SK-N-SH (cell line): Measurements from ENCODE around the gene CACNA2D4. TPM values are rescaled to one million over a fixed set of nuclear protein-coding genes. Genes with fewer than 3 reads are reported as not detected.

Experiments used
- CTCF ChIA-PET: fragments of 300-600, 350-600 bp; formaldehyde crosslinking; extraction: SDS; loops from one replicate; lab custom pipeline; 2021; lab: Yijun Ruan, JAX
- POLR2A ChIA-PET: fragments of 350-600 bp; sonication (Branson Sonifier 250); formaldehyde crosslinking; extraction: SDS; loops from one replicate; lab custom pipeline; 2020; ENCODE audit warnings: antibody characterized with exemption, inconsistent platforms; lab: Yijun Ruan, JAX
- DNase-seq: peaks from one replicate; pipeline ENCODE4 v3.0.0; 2012
- H2AFZ ChIP-seq: fragments of 200-600 bp; sonication (generic); 2 replicates; pipeline ENCODE4 v1.8.1; 2016; ENCODE audit warnings: antibody characterized with exemption, mild to moderate bottlenecking, low read depth
- H3F3A ChIP-seq: fragments of 200-600 bp; sonication (generic); replicated peaks from 2 replicates; pipeline ENCODE3; 2016; ENCODE audit warnings: antibody characterized with exemption, mild to moderate bottlenecking; ENCODE audit not compliant: insufficient read depth
- H3K27ac ChIP-seq, 2 experiments: fragments of 200-500 bp in 1 of 2; fragments of 200-600 bp in 1 of 2; sonication (Bioruptor generic) in 1 of 2; sonication (generic), shearing (Covaris generic) in 1 of 2; 2 replicates each; pipeline versions ENCODE4 v1.5.1 to v1.6.1; 2014 to 2016; ENCODE audit warnings: low read depth in 2 of 2, inconsistent platforms in 1 of 2, low read length in 1 of 2, mild to moderate bottlenecking in 1 of 2, mixed read lengths in 1 of 2
- H3K27me3 ChIP-seq: fragments of 200-600 bp; sonication (generic), shearing (Covaris generic); 2 replicates; pipeline ENCODE4 v1.6.1; 2016; ENCODE audit warnings: mixed run types; ENCODE audit not compliant: insufficient read depth
- H3K36me3 ChIP-seq, 2 experiments: fragments of 200-500 bp in 1 of 2; fragments of 200-600 bp in 1 of 2; sonication (Bioruptor generic) in 1 of 2; sonication (generic) in 1 of 2; replicated peaks in 1 of 2; 2 replicates each; pipeline versions ENCODE3 to v1.5.1; 2014 to 2016; ENCODE audit warnings: low read length in 1 of 2, mild to moderate bottlenecking in 1 of 2; ENCODE audit not compliant: insufficient read depth in 2 of 2, control insufficient read depth in 1 of 2
- H3K4me1 ChIP-seq, 2 experiments: fragments of 200-500 bp in 1 of 2; fragments of 200-600 bp in 1 of 2; sonication (Bioruptor generic) in 1 of 2; sonication (generic), shearing (Covaris generic) in 1 of 2; 2 replicates each; pipeline versions ENCODE4 v1.5.1 to v1.6.1; 2014 to 2016; ENCODE audit warnings: low read depth in 1 of 2, low read length in 1 of 2, mixed run types in 1 of 2; ENCODE audit not compliant: insufficient read depth in 2 of 2, control insufficient read depth in 1 of 2
- H3K4me2 ChIP-seq: fragments of 200-600 bp; sonication (generic), shearing (Covaris generic); 2 replicates; pipeline ENCODE4 v1.6.1; 2017; ENCODE audit warnings: mixed run types
- H3K4me3 ChIP-seq, 2 experiments: fragments of 200-500 bp in 1 of 2; fragments of 200-600 bp in 1 of 2; sonication (Bioruptor generic) in 1 of 2; sonication (generic), shearing (Covaris generic) in 1 of 2; 2 replicates each; pipeline versions ENCODE4 v1.5.1 to v1.8.1; 2014 to 2016; ENCODE audit warnings: low read depth in 2 of 2, inconsistent platforms in 1 of 2, low read length in 1 of 2, mild to moderate bottlenecking in 1 of 2, mixed read lengths in 1 of 2, moderate library complexity in 1 of 2
- H3K79me2 ChIP-seq: fragments of 200-600 bp; sonication (generic); 2 replicates; pipeline ENCODE4 v1.8.1; 2017; ENCODE audit warnings: mild to moderate bottlenecking; ENCODE audit not compliant: insufficient read depth
- H3K9ac ChIP-seq: fragments of 200-600 bp; sonication (generic); 2 replicates; pipeline ENCODE4 v1.6.1; 2017; ENCODE audit warnings: mixed run types
- H3K9me2 ChIP-seq: fragments of 200-600 bp; sonication (generic); 2 replicates; pipeline ENCODE4 v1.6.1; 2017; ENCODE audit warnings: mixed run types
- H3K9me3 ChIP-seq: fragments of 200-600 bp; sonication (generic); 2 replicates; pipeline ENCODE4 v1.6.1; 2017; ENCODE audit warnings: mixed run types, mild to moderate bottlenecking, moderate library complexity
- H4K20me1 ChIP-seq: fragments of 200-600 bp; sonication (generic); 2 replicates; pipeline ENCODE4 v1.6.1; 2017; ENCODE audit warnings: mild to moderate bottlenecking, mixed run types; ENCODE audit not compliant: insufficient read depth
- CHD2 ChIP-seq: fragments of 150-350 bp; IDR thresholded peaks from 2 replicates; pipeline ENCODE4 v1.6.1; 2018; ENCODE audit warnings: low read length; ENCODE audit not compliant: partially characterized antibody
- EP300 ChIP-seq, 2 experiments: IDR thresholded peaks; 2 replicates each; pipeline versions ENCODE4 v1.4.0 to v1.6.1; 2012; ENCODE audit warnings: borderline replicate concordance in 1 of 2, low read depth in 1 of 2, low read length in 1 of 2
- EZH2phosphoT487 ChIP-seq: fragments of 200-600 bp; sonication (generic); IDR thresholded peaks from 2 replicates; pipeline ENCODE4 v1.6.1; 2017; ENCODE audit warnings: low read depth, mixed run types, mild to moderate bottlenecking, antibody characterized with exemption, moderate library complexity, borderline replicate concordance
- FOSL2 ChIP-seq: IDR thresholded peaks from 2 replicates; pipeline ENCODE4 v1.4.0; 2012; ENCODE audit warnings: low read depth, mild to moderate bottlenecking, moderate library complexity, borderline replicate concordance
- FOXJ3 ChIP-seq: sonication (generic); formaldehyde crosslinking; IDR thresholded peaks from 2 replicates; pipeline ENCODE4 v1.5.1; 2020; ENCODE audit warnings: mild to moderate bottlenecking, missing genetic modification reagents
- FOXM1 ChIP-seq: IDR thresholded peaks from 2 replicates; pipeline ENCODE4 v1.4.0; 2012; ENCODE audit warnings: low read depth, mild to moderate bottlenecking
- GABPA ChIP-seq: IDR thresholded peaks from 2 replicates; pipeline ENCODE4 v1.4.0; 2012; ENCODE audit warnings: low read depth, mild to moderate bottlenecking
- GATA2 ChIP-seq: sonication (generic); formaldehyde crosslinking; IDR thresholded peaks from 2 replicates; pipeline ENCODE4 v1.5.0; 2020; ENCODE audit warnings: mild to moderate bottlenecking, missing genetic modification reagents
- MXI1 ChIP-seq: IDR thresholded peaks from 2 replicates; pipeline ENCODE4 v1.6.1; 2012; ENCODE audit warnings: mild to moderate bottlenecking, low read depth, low read length, improper control_type of control experiment
- RFX5 ChIP-seq: IDR thresholded peaks from 2 replicates; pipeline ENCODE4 v1.6.1; 2012; ENCODE audit warnings: mild to moderate bottlenecking, improper control_type of control experiment, low read length
- SMC3 ChIP-seq: IDR thresholded peaks from 2 replicates; pipeline ENCODE4 v1.6.1; 2012; ENCODE audit warnings: low read depth, low read length, improper control_type of control experiment
- TAF1 ChIP-seq: IDR thresholded peaks from 2 replicates; pipeline ENCODE4 v1.6.1; 2012; ENCODE audit warnings: low read depth, mild to moderate bottlenecking, low read length, moderate library complexity, borderline replicate concordance
- TCF12 ChIP-seq: IDR thresholded peaks from 2 replicates; pipeline ENCODE4 v1.4.0; 2012
- YY1 ChIP-seq: IDR thresholded peaks from 2 replicates; pipeline ENCODE4 v1.4.0; 2012; ENCODE audit warnings: low read depth, mild to moderate bottlenecking
- WGBS: methylation state at CpG from one replicate; pipeline ENCODE4 v1.1.6; 2017; ENCODE audit warnings: low lambda C conversion rate; 5-methylcytosine and 5-hydroxymethylcytosine counted together
- polyA plus RNA-seq, 3 experiments: library from polyadenylated mRNA; depleted of rRNA; stranded (reverse); fragments of >200 nt; gene quantifications; 2 replicates each; pipeline ENCODE4 v1.2.3, GENCODE V29; 2012
- TF ChIP-seq, protein P1 (sequence below): fragments of 200-600 bp; sonication (generic); IDR thresholded peaks from 2 replicates; pipeline ENCODE4 v1.6.1; 2017; ENCODE audit warnings: antibody characterized with exemption, mild to moderate bottlenecking, moderate library complexity
- TF ChIP-seq, protein P2 (sequence below): IDR thresholded peaks from 2 replicates; pipeline ENCODE4 v1.4.0; 2012; ENCODE audit warnings: low read depth, borderline replicate concordance
- TF ChIP-seq, protein P3 (sequence below): IDR thresholded peaks from 2 replicates; pipeline ENCODE4 v1.4.0; 2012; ENCODE audit warnings: low read depth
- TF ChIP-seq, protein P4 (sequence below): IDR thresholded peaks from 2 replicates; pipeline ENCODE4; 2012

The CACNA2D4 gene
- polyA plus RNA-seq, 1 of the 3 experiments (the other 2 are of a cell fraction) = 0.02 TPM

DNA sequence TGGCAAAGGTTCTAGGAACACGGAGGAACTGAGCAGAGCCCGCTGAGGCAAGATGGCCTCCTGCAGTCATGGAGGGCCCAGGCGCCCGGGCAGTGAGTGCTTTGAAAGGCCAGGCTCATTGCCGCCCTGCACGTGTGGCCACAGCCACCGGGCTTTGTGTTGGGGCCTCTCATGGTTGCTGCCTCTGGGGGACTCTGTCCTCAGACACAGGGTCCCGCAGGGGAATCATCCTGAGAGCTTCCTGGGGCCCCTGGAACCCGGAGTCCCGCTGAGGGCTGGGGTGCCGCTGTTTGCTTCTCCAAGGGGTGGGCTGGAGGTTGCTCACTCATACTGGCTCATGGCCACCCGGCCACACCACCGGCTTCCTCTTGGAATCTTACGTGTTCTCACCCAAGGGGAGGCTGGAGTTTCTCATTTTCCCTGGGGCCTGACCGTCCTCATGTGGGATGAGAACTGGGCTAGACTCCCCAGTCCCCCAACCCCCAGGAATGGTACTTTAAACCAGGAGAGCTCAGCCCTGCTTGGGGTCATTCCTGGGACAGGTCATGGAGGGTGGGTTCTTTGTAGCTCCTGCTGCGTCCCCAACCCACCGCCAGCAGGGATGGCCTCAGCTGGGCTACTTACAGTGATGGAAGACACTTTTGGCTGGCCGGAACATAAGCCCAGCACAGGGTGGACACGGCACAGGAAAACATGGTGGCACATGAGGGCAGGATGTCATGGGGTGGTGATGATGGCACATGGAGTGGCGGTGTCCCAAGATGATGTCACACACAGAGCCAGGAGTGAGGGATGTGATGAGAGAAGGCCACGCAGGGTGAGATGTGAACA, 119.2 kb downstream of the CACNA2D4 start:
- H3K9me2 ChIP-seq = no peaks in the 10 kb centered on the region
- H3K27me3 ChIP-seq = no peaks in the 10 kb centered on the region
- H3K4me3 ChIP-seq = no peak overlapping the region
- CTCF ChIA-PET = interaction anchor here (0.7 to 17.5 kb wide), 4 partner anchors 115 to 167 kb away, joined by 3 to 349 read pairs (median 88); partner anchors contain the start of gene WNT5B
- H3K4me1 ChIP-seq = peaks cover 0 to 36% of the 10 kb centered on the region in 2 experiments; a peak in 1 of 4 replicates
- no peak overlapping the region for H2AFZ ChIP-seq
- TF ChIP-seq TAF1 (no peak), FOXM1 (no peak), GATA2 (CRISPR knock-in tag) (no peak), MXI1 (no peak), FOXJ3 (CRISPR knock-in tag) (no peak), SMC3 (no peak), YY1 (no peak), EP300 (IDR thresholded peaks at IDR 0.05; ENCODE audit: borderline replicate concordance in 1 of 2, low read depth in 1 of 2, low read length in 1 of 2) (no peak), TCF12 (no peak), GABPA (no peak), CHD2 (no peak), FOSL2 (no peak), EZH2phosphoT487 (no peak), RFX5 (no peak)
- TF ChIP-seq, protein P1, sequence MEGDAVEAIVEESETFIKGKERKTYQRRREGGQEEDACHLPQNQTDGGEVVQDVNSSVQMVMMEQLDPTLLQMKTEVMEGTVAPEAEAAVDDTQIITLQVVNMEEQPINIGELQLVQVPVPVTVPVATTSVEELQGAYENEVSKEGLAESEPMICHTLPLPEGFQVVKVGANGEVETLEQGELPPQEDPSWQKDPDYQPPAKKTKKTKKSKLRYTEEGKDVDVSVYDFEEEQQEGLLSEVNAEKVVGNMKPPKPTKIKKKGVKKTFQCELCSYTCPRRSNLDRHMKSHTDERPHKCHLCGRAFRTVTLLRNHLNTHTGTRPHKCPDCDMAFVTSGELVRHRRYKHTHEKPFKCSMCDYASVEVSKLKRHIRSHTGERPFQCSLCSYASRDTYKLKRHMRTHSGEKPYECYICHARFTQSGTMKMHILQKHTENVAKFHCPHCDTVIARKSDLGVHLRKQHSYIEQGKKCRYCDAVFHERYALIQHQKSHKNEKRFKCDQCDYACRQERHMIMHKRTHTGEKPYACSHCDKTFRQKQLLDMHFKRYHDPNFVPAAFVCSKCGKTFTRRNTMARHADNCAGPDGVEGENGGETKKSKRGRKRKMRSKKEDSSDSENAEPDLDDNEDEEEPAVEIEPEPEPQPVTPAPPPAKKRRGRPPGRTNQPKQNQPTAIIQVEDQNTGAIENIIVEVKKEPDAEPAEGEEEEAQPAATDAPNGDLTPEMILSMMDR = no peak
- TF ChIP-seq, protein P2, sequence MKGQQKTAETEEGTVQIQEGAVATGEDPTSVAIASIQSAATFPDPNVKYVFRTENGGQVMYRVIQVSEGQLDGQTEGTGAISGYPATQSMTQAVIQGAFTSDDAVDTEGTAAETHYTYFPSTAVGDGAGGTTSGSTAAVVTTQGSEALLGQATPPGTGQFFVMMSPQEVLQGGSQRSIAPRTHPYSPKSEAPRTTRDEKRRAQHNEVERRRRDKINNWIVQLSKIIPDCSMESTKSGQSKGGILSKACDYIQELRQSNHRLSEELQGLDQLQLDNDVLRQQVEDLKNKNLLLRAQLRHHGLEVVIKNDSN = no peak
- TF ChIP-seq, protein P3, sequence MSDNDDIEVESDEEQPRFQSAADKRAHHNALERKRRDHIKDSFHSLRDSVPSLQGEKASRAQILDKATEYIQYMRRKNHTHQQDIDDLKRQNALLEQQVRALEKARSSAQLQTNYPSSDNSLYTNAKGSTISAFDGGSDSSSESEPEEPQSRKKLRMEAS = no peak
- TF ChIP-seq, protein P4, sequence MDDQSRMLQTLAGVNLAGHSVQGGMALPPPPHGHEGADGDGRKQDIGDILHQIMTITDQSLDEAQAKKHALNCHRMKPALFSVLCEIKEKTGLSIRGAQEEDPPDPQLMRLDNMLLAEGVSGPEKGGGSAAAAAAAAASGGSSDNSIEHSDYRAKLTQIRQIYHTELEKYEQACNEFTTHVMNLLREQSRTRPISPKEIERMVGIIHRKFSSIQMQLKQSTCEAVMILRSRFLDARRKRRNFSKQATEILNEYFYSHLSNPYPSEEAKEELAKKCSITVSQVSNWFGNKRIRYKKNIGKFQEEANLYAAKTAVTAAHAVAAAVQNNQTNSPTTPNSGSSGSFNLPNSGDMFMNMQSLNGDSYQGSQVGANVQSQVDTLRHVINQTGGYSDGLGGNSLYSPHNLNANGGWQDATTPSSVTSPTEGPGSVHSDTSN = no peak
- TF ChIP-seq, all 33 proteins: peak for 0
- no peaks in the 10 kb centered on the region for H3K9me3 ChIP-seq
- H4K20me1 ChIP-seq = no peaks in the 10 kb centered on the region
- 88% methylated on average over 15 of the region's 21 CpGs for WGBS
- no peak overlapping the region for H3K4me2 ChIP-seq
- no peak overlapping the region for H3K27ac ChIP-seq
- H3K79me2 ChIP-seq = no peaks in the 10 kb centered on the region
- POLR2A ChIA-PET = no interaction called here
- H3K36me3 ChIP-seq = no peaks in the 10 kb centered on the region
- peak; percentile 11 for DNase-seq
- no peaks in the 10 kb centered on the region for H3F3A ChIP-seq
- no peak overlapping the region for H3K9ac ChIP-seq
